Ishikawa (cell line): ENCODE results near the gene C19orf33.

ENCODE experiments used
- CREB1 ChIP-seq: IDR thresholded peaks from 2 replicates; pipeline ENCODE4 v1.6.1; 2012; ENCODE audit warnings: low read depth
- RAD21 ChIP-seq: IDR thresholded peaks from 2 replicates; pipeline ENCODE4 v1.6.1; 2012; ENCODE audit warnings: low read depth
- TAF1 ChIP-seq: IDR thresholded peaks from 2 replicates; pipeline ENCODE4 v1.6.1; 2012; ENCODE audit warnings: low read depth, mild to moderate bottlenecking
- TF ChIP-seq, protein P1 (sequence below): IDR thresholded peaks from 2 replicates; pipeline ENCODE4 v1.6.1; 2012

DNA sequence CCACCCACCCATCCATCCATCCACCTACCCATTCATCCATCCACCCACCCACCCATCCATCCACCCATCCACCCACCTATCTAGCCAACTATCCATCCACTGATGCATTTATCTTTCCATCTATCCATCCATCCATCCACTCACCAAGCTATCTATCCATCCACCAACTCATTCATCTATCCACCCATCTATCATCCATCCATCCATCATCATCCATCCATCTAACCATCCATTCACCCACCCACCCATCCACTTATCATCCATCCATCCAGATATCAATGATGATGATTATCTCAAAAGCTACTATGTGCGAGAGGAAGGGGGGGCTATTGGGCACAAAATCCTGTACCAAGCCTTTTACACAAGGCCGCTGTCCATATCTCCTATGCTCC lies 6.2 kb downstream of the C19orf33 start:
- TF ChIP-seq TAF1 (no peak), RAD21 (no peak), CREB1 (no peak)
- TF ChIP-seq, protein P1, sequence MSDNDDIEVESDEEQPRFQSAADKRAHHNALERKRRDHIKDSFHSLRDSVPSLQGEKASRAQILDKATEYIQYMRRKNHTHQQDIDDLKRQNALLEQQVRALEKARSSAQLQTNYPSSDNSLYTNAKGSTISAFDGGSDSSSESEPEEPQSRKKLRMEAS: no peak
